ENCODE results near the gene MOGAT2.

Gene MOGAT2

GRCh38 chr11:75760243-75760642 is 42.6 kb downstream of the MOGAT2 start:
- no peak for DNase-seq

- DNase-seq, result no peak
These were observed 43.3 kb downstream of the MOGAT2 start for GRCh38 chr11:75760710-75761493.

GRCh38 chr11:75762158-75762557 is 44.5 kb downstream of the MOGAT2 start:
- DNase-seq, result no peak

GRCh38 chr11:75762885-75763284 is 45.2 kb downstream of the MOGAT2 start:
- no peak for DNase-seq

GRCh38 chr11:75763846-75764245 is 46.2 kb downstream of the MOGAT2 start:
- no peak for DNase-seq

- no peak for DNase-seq
These were observed 47.5 kb downstream of the MOGAT2 start for GRCh38 chr11:75765116-75765515.

- no peak for DNase-seq
These were observed 49.0 kb downstream of the MOGAT2 start for GRCh38 chr11:75766443-75767227.

GRCh38 chr11:75767228-75767572 is 49.6 kb downstream of the MOGAT2 start:
- DNase-seq, result no peak

- DNase-seq, result no peak
These were observed 50.1 kb downstream of the MOGAT2 start for GRCh38 chr11:75767793-75768111.

- peak; percentile 22 to 56 (median 43) for DNase-seq
These were observed 50.7 kb downstream of the MOGAT2 start, which contains the start of gene DGAT2 for GRCh38 chr11:75768112-75768908. DGAT2 (plus strand) TSS chr11:75768778; CDS start chr11:75768992, 214 bp downstream.

- DNase-seq, result no peak
These were observed 51.5 kb downstream of the MOGAT2 start for GRCh38 chr11:75768909-75769771.

- DNase-seq, result no peak
These were observed 52.5 kb downstream of the MOGAT2 start for GRCh38 chr11:75770102-75770501.

- DNase-seq, result no peak
These were observed 54.2 kb downstream of the MOGAT2 start for GRCh38 chr11:75771646-75772410.

GRCh38 chr11:75773595-75774353 is 56.1 kb downstream of the MOGAT2 start:
- DNase-seq, result no peak

GRCh38 chr11:75775056-75775455 is 57.4 kb downstream of the MOGAT2 start:
- DNase-seq, result no peak

GRCh38 chr11:75776546-75776945 is 58.9 kb downstream of the MOGAT2 start:
- DNase-seq, result no peak

GRCh38 chr11:75777461-75778110 is 59.9 kb downstream of the MOGAT2 start:
- DNase-seq, result no peak

GRCh38 chr11:75778962-75779361 is 61.3 kb downstream of the MOGAT2 start:
- DNase-seq, result no peak

- DNase-seq, result no peak
These were observed 62.3 kb downstream of the MOGAT2 start for GRCh38 chr11:75779960-75780359.

GRCh38 chr11:75780888-75781287 is 63.2 kb downstream of the MOGAT2 start:
- DNase-seq, result no peak
